PC-3 (cell line): ENCODE data around the gene CELF2. TPM values are rescaled to one million over a fixed set of nuclear protein-coding genes. Genes with fewer than 3 reads are reported as not detected.

Experiments used
- ATAC-seq: fragments of 200-7000 bp; cut with Tn5 transposase; 2 replicates; pipeline ENCODE4 v1.9.1; 2020; ENCODE audit warnings: mild to moderate bottlenecking, moderate library complexity
- BruUV-seq: library from RNA; stranded (reverse); fragments of 400-500 nt; replicated peaks from 2 replicates; lab custom pipeline; 2021; lab: Mats Ljungman, UMichigan
- CTCF ChIA-PET: fragments of 300-600 bp; sonication (Branson Sonifier 250); formaldehyde crosslinking; loops from one replicate; lab custom pipeline; 2022; ENCODE audit warnings: antibody characterized with exemption; lab: Charles Lee
- POLR2A ChIA-PET: fragments of 300-600 bp; sonication (Branson Sonifier 250); formaldehyde crosslinking; loops from one replicate; lab custom pipeline; 2022; ENCODE audit warnings: antibody characterized with exemption; ENCODE audit not compliant: unreplicated experiment; lab: Charles Lee
- DNase-seq: peaks from one replicate; pipeline ENCODE4 v3.0.0-alpha.2; 2015
- H2AFZ ChIP-seq: fragments of 300-600 bp; sonication (generic); 2 replicates; pipeline ENCODE4 v1.6.0; 2016; ENCODE audit warnings: antibody characterized with exemption, low read length
- H3F3A ChIP-seq: fragments of 300-600 bp; sonication (generic); one replicate; pipeline ENCODE4 v1.6.0; 2017; ENCODE audit warnings: antibody characterized with exemption, low read length, control low read depth, mild to moderate bottlenecking; ENCODE audit not compliant: unreplicated experiment
- H3K27ac ChIP-seq: fragments of 300-600 bp; sonication (generic); 2 replicates; pipeline ENCODE4 v1.5.1; 2016; ENCODE audit warnings: mild to moderate bottlenecking, low read length
- H3K27me3 ChIP-seq: fragments of 300-600 bp; sonication (generic); 2 replicates; pipeline ENCODE4 v1.6.1; 2016; ENCODE audit warnings: low read length, mixed read lengths
- H3K36me3 ChIP-seq: fragments of 300-600 bp; sonication (generic); 2 replicates; pipeline ENCODE4 v1.6.1; 2016; ENCODE audit warnings: low read depth, mixed run types, low read length, mixed read lengths
- H3K4me1 ChIP-seq: fragments of 300-600 bp; sonication (generic); 2 replicates; pipeline ENCODE4 v1.5.1; 2016; ENCODE audit warnings: low read length; ENCODE audit not compliant: insufficient read depth
- H3K4me2 ChIP-seq: fragments of 300-600 bp; sonication (generic); 2 replicates; pipeline ENCODE4 v1.6.0; 2016; ENCODE audit warnings: low read length
- H3K4me3 ChIP-seq: fragments of 300-600 bp; sonication (generic); 2 replicates; pipeline ENCODE4 v1.5.1; 2016; ENCODE audit warnings: mild to moderate bottlenecking, low read length, mixed read lengths
- H3K79me2 ChIP-seq: fragments of 300-600 bp; sonication (generic); 2 replicates; pipeline ENCODE4 v1.6.1; 2017; ENCODE audit warnings: low read length, mixed read lengths
- H3K9ac ChIP-seq: fragments of 300-600 bp; sonication (generic); 2 replicates; pipeline ENCODE4 v1.6.0; 2016; ENCODE audit warnings: mild to moderate bottlenecking, low read length
- H3K9me2 ChIP-seq: fragments of 300-600 bp; sonication (generic); replicated peaks from 2 replicates; pipeline ENCODE4 v1.6.1; 2016; ENCODE audit warnings: mixed run types, low read length, mixed read lengths
- H3K9me3 ChIP-seq: fragments of 300-600 bp; sonication (generic); 2 replicates; pipeline ENCODE4 v1.6.1; 2016; ENCODE audit warnings: low read length, mixed read lengths
- H4K20me1 ChIP-seq: fragments of 300-600 bp; sonication (generic); 2 replicates; pipeline ENCODE4 v1.6.1; 2016; ENCODE audit warnings: low read length, mixed read lengths
- EZH2 ChIP-seq: fragments of 300-600 bp; sonication (generic); IDR thresholded peaks from one replicate; pipeline ENCODE4 v1.6.1; 2017; ENCODE audit warnings: antibody characterized with exemption, mild to moderate bottlenecking, low read length; ENCODE audit not compliant: unreplicated experiment
- EZH2phosphoT487 ChIP-seq: fragments of 300-600 bp; sonication (generic); IDR thresholded peaks from 2 replicates; pipeline ENCODE4 v1.6.1; 2018; ENCODE audit warnings: mild to moderate bottlenecking, antibody characterized with exemption, low read length, borderline replicate concordance
- intact Hi-C: fragments of 100-400 bp; cut with micrococcal nuclease; formaldehyde crosslinking; loops from 2 replicates; pipeline ENCODE4 v1.9.0; 2023
- total RNA-seq: library from RNA; depleted of rRNA; stranded (reverse); fragments of >200 nt; gene quantifications from 2 replicates; pipeline ENCODE4 v1.2.3, GENCODE V29; 2014
- TF ChIP-seq, protein P1 (sequence below): fragments of 300-600 bp; sonication (generic); conservative IDR thresholded peaks from 2 replicates; pipeline ENCODE4 v1.5.1; 2017; ENCODE audit warnings: antibody characterized with exemption, low read depth, mild to moderate bottlenecking, low read length

CELF2 gene
- total RNA-seq, 1 experiment from 2014 or later: not detected

DNA sequence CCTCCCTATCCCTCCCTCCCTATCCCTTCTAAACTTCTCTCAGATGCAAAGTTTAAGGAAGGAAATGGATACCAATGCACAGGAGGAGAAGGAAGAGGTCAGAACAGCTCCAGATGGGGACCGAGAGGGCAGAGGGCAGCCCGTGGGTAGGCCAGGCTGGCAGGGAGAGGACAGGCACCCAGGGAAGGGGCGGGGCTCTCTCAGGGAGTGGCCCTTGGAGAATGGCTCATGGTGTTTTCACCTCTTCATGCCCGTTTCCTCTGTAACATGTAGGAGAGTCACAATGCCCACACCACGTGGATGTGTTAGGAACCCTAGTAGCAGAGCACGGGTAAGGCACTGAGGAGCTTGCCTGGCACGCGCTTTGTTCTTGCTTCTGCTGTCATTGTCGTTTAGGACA, 264.5 kb downstream of the CELF2 start:
- intact Hi-C loops: no loop called here
- Histone ChIP-seq H2AFZ (no peak overlapping the region), H4K20me1 (no peaks in the 10 kb centered on the region), H3K9ac (no peak overlapping the region), H3K27me3 (peaks cover 24% of the 10 kb centered on the region), H3K4me1 (no peaks in the 10 kb centered on the region), H3K36me3 (no peaks in the 10 kb centered on the region), H3K9me2 (no peaks in the 10 kb centered on the region), H3K79me2 (no peaks in the 10 kb centered on the region), H3K27ac (no peak overlapping the region), H3K4me2 (no peak overlapping the region), H3K4me3 (no peak overlapping the region), H3F3A (no peaks in the 10 kb centered on the region), H3K9me3 (no peaks in the 10 kb centered on the region)
- ChIA-PET POLR2A (no interaction called here), CTCF (no interaction called here)
- BruUV-seq: no TSS peak
- DNase-seq (no peak), ATAC-seq (no peak)
- no peak for TF ChIP-seq EZH2phosphoT487

DNA sequence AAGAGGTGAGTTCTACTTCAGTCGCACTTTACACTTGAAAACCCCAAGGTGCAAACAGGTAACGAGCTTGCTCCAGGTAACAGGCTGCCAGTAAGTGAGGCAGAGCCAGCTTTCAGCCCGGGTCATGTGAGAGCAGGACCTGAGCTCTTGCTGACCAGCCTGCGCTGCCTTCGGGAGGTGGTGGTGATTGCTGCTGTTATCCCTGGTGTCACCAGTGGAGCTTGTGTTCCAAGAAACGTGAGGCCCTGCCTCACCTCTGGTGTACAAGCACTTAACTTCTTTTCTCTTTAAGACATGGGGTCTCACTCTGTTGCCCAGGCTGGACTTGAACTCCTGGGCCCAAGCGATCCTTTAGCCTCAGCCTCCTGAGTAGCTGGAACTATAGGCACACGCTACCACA, 265.0 kb downstream of the CELF2 start:
- no peak for TF ChIP-seq EZH2phosphoT487
- no peak for TF ChIP-seq EZH2
- TF ChIP-seq, protein P1, sequence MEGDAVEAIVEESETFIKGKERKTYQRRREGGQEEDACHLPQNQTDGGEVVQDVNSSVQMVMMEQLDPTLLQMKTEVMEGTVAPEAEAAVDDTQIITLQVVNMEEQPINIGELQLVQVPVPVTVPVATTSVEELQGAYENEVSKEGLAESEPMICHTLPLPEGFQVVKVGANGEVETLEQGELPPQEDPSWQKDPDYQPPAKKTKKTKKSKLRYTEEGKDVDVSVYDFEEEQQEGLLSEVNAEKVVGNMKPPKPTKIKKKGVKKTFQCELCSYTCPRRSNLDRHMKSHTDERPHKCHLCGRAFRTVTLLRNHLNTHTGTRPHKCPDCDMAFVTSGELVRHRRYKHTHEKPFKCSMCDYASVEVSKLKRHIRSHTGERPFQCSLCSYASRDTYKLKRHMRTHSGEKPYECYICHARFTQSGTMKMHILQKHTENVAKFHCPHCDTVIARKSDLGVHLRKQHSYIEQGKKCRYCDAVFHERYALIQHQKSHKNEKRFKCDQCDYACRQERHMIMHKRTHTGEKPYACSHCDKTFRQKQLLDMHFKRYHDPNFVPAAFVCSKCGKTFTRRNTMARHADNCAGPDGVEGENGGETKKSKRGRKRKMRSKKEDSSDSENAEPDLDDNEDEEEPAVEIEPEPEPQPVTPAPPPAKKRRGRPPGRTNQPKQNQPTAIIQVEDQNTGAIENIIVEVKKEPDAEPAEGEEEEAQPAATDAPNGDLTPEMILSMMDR: no peak
- intact Hi-C loops: no loop called here
- ChIA-PET POLR2A (no interaction called here), CTCF (no interaction called here)
- H3F3A ChIP-seq: no peaks in the 10 kb centered on the region
- H3K4me1 ChIP-seq: no peaks in the 10 kb centered on the region
- BruUV-seq: no TSS peak
- H2AFZ ChIP-seq: no peak overlapping the region
- H3K4me3 ChIP-seq: no peak overlapping the region
- no peaks in the 10 kb centered on the region for H3K9me2 ChIP-seq
- H3K36me3 ChIP-seq: no peaks in the 10 kb centered on the region
- H3K79me2 ChIP-seq: no peaks in the 10 kb centered on the region
- no peaks in the 10 kb centered on the region for H3K9me3 ChIP-seq
- H3K27me3 ChIP-seq: peaks cover 19% of the 10 kb centered on the region
- H3K27ac ChIP-seq: no peak overlapping the region
- no peak for DNase-seq
- H3K4me2 ChIP-seq: no peak overlapping the region
- no peak overlapping the region for H3K9ac ChIP-seq
- ATAC-seq: no peak
- H4K20me1 ChIP-seq: no peaks in the 10 kb centered on the region

DNA sequence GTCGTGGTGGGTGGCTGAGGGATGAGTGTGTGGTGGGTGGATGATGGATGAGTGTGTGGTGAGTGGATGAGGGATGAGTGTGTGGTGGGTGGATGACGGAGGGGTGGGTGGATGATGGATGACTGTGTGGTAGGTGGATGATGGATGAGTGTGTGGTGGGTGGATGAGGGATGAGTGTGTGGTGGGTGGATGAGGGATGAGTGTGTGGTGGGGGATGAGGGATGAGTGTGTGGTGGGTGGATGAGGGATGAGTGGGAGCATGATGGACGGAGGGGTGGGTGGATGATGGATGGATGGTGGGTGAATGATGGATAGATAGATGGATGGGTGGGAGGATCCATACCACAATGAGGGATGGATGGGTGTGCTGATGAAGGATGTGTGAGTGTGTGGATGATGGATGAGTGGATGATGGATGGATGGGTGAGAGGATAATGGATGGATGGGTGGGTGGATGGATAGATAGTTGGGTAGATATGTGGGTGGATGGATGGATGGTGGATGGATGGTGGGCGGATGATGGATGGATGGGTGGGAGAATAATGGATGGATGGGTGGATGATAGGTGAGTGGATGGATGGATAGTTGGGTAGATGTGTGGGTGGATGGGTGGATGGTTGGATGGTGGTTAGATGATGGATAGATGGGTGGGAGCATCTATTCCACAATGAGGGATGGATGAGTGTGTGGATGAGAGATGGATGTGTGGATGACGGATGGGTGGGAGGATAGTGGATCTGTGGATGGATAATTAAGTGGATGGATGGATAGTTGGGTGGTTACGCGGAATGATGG, 266.8 kb downstream of the CELF2 start:
- no peak for TF ChIP-seq EZH2
- TF ChIP-seq EZH2phosphoT487: no peak
- TF ChIP-seq, protein P1: no peak
- H3K4me2 ChIP-seq: no peak overlapping the region
- no peaks in the 10 kb centered on the region for H4K20me1 ChIP-seq
- H3K79me2 ChIP-seq: no peaks in the 10 kb centered on the region
- H3K4me1 ChIP-seq: no peaks in the 10 kb centered on the region
- no peak overlapping the region for H3K27ac ChIP-seq
- no peaks in the 10 kb centered on the region for H3K9me2 ChIP-seq
- ChIA-PET CTCF (no interaction called here), POLR2A (no interaction called here)
- H3K36me3 ChIP-seq: no peaks in the 10 kb centered on the region
- ATAC-seq (no peak), DNase-seq (no peak)
- no TSS peak for BruUV-seq
- no peak overlapping the region for H3K9ac ChIP-seq
- intact Hi-C loops: no loop called here
- H3K9me3 ChIP-seq: no peaks in the 10 kb centered on the region
- H3K4me3 ChIP-seq: no peak overlapping the region
- peaks cover 5% of the 10 kb centered on the region for H3K27me3 ChIP-seq
- no peaks in the 10 kb centered on the region for H3F3A ChIP-seq
- no peak overlapping the region for H2AFZ ChIP-seq
